HG02759 (cell line): Measurements from ENCODE around the gene SYDE2.
A peak's percentile ranks its signal among the peaks of the same experiment; 100 is the strongest.
"Not testable (repeated sequence)": the region's sequence is repeated elsewhere in the genome, so short reads cannot be mapped to it uniquely, and the experiment has no call there.

Experiments
- ATAC-seq: cut with Tn5 transposase; IDR thresholded peaks from one replicate; pipeline ENCODE4 v1.9.1; 2021; ENCODE audit warnings: mild to moderate bottlenecking, moderate library complexity; ENCODE audit not compliant: unreplicated experiment

Gene SYDE2, protein sequence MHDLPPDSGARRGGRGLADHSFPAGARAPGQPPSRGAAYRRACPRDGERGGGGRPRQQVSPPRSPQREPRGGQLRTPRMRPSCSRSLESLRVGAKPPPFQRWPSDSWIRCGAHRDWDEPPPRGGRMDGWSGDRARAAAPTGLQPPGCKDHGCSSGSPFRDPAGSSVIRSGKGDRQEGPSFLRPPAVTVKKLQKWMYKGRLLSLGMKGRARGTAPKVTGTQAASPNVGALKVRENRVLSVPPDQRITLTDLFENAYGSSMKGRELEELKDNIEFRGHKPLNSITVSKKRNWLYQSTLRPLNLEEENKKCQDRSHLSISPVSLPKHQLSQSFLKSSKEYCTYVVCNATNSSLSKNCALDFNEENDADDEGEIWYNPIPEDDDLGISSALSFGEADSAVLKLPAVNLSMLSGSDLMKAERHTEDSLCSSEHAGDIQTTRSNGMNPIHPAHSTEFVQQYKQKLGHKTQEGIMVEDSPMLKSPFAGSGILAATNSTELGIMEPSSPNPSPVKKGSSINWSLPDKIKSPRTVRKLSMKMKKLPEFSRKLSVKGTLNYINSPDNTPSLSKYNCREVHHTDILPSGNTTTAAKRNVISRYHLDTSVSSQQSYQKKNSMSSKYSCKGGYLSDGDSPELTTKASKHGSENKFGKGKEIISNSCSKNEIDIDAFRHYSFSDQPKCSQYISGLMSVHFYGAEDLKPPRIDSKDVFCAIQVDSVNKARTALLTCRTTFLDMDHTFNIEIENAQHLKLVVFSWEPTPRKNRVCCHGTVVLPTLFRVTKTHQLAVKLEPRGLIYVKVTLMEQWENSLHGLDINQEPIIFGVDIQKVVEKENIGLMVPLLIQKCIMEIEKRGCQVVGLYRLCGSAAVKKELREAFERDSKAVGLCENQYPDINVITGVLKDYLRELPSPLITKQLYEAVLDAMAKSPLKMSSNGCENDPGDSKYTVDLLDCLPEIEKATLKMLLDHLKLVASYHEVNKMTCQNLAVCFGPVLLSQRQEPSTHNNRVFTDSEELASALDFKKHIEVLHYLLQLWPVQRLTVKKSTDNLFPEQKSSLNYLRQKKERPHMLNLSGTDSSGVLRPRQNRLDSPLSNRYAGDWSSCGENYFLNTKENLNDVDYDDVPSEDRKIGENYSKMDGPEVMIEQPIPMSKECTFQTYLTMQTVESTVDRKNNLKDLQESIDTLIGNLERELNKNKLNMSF

DNA sequence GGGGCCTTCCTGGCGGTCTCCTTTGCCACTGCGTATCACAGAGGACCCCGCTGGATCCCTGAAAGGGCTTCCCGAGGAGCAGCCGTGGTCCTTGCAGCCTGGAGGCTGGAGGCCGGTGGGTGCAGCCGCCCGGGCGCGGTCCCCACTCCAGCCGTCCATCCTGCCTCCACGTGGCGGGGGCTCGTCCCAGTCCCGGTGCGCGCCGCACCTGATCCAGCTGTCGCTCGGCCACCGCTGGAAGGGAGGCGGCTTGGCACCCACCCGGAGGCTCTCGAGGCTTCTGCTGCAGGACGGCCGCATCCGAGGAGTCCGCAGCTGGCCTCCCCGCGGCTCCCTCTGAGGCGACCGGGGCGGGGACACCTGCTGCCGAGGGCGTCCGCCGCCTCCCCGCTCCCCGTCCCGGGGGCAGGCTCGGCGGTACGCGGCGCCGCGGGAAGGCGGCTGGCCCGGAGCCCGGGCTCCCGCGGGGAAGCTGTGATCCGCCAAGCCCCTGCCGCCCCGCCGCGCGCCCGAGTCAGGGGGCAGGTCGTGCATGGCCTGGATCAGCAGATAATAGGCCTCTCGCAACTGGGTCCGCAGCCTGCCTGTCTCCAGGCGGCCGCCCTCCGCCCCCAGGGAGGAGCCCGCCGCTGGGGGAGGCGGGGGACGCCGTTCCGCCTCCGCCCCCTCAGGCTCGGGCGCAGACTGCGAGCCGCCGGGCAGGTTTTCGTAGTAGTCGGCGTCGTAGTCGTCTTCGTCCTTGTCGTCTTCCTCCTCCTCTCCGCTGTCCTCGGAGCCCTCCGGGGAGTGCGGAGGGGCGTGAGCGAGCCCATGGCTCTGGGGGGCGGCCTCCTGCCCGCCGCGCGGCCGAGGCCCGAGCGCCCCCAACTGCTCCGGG is at the start of gene SYDE2:
Gene SYDE2, minus strand, starts transcription at position 554 of the 877 bp plus-strand sequence. Its CDS starts 20 bp downstream, at position 534.
- peak; percentile 86 for ATAC-seq

DNA sequence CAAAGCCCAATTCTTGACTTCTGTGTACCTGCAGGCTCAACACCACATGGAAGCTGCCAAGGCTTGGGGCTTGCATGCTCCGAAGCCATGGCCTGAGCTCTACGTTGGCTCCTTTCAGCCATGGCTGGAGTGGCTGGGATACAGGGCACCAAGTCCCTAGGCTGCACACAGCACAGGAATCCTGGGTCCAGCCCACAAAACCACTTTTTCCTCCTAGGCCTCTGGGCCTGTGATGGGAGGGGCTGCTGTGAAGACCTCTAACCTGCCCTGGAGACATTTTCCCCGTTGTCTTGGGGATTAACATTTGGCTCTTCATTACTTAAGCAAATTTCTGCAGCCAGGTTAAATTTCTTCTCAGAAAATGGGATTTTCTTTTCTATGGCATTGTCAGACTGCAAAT is 48.2 kb upstream of the SYDE2 start:
- not testable (repeated sequence) for ATAC-seq

DNA sequence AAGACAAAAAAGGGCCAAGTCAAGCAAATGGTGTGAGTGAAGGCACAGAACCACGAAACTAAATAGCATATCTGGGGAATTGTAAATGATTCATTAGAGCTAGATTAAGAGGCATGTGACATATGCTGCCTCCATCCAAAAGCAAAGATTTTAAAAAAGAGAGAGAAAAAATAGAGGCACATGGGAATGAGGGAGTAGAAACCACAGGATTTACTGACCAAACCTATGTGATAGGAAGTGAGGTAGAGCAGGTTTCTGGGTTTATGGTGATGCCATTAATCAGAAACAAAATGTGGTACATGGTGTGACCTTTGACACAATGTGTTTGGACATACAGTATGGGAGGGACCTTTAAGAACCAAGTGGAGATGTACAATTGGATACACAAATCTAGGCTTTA is 45.1 kb upstream of the SYDE2 start:
- ATAC-seq: no peak

DNA sequence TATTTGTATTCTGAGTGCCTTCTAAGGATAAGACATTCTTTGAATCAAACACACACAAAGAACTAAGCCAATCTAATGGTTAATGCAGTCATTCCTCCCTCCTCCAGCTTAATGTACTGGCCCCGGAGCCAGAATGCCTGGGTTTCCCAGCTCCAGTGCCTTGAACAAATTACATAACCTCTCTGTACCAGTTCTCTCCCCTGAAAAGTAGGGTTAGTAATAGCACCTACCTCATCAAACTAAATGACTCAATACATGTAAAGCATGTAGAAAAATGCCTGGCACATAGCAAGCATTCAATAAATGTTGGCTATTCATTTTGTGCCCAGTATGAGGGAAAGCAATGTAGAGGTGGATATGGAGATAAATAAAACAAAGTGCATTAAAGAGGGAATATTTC is 44.6 kb upstream of the SYDE2 start:
- ATAC-seq: no peak

DNA sequence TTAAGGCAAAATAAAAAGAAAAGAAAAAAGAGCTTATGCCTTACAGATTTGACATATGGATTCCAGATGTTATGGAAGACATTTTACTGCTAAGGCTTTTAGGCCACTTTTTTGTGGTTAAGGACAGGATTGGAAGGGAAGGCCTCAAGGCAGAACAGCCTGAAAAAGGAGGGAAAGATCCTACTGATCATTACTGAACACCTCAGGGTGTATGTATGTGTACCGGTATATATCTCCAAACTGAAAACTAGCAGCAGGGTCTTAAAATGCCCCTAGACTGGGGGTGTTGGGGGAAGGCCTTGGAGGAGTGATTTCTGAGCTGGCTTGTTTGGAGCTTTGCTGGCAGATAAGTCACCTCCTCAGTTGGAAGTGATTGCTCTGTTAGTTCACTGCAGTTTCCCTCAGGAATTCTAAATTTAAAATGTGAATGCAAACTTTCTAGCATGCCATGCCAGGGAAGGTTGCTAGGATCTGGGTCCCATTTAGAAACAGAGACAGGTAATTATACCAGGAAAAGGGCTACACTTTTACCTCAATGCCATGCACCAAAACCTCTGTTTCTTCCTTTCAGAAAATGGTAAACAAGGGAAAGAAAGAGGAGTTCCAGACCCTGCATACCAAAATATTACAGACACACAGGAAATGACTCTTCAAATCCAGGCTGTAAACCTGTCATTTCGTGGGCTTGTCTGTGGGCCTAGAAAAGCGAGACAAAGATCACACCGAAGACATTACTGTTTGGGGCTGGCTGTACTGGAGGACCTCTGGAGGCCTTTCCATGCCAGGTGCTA is 43.6 kb upstream of the SYDE2 start:
- no peak for ATAC-seq

DNA sequence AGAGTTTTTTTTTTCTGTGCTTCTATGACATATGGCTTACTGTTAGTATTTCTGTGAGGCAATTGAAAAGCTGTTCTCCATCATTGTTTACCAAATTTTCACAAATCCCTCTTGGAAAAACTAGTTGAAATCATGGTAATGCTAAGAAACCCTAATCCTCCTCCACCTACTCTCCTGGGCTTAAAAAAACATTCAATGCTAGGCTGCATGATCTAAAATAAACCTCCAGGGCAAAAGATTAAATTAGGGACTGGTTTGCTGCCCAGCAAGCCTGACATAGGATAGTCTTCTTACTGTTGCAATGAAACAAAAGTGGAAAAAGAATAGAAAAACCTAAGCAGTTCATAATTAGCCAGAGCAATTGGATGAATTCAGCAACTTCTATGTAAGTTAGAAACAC is 42.6 kb upstream of the SYDE2 start:
- ATAC-seq: no peak

DNA sequence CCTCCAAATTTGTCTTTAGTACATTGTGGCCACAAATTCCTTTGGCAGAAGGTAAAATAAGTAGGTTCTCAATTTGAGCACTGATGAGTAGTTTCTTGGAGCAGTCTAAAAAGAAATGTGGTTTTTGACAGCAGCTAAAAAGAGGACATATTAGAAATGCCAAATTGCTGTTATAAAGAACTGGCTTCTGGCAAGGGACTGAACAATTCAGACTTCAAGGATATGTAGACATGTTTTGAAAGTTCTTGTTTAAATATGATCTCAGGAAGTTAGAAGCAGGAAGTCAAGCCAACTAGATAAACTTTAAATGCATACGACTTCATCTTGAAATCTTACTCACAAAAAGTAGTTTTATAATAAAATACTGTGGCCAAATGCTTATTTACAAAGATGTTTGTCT is 39.8 kb upstream of the SYDE2 start:
- ATAC-seq: no peak

DNA sequence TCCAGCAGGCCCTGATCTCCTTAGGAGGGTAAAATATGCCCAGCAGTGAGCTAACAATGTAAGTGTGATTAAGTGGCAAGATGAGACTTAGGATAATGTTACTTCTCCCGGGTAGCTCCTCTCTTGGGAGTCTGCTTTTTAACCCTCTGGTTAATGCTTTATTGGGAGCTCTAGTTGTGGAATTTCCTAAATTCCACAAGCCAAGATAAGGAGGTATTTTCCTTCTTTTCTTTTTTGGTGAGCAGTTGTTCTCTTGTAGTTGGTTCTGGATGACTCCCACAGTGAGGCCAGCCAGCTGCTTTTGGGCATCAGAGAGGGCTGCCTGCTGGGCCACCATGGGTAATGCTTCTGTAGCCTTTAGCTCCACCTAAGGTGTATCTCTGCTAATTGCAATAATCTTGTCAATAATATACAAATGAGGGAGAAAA is 39.4 kb upstream of the SYDE2 start:
- ATAC-seq: peak; percentile 67

DNA sequence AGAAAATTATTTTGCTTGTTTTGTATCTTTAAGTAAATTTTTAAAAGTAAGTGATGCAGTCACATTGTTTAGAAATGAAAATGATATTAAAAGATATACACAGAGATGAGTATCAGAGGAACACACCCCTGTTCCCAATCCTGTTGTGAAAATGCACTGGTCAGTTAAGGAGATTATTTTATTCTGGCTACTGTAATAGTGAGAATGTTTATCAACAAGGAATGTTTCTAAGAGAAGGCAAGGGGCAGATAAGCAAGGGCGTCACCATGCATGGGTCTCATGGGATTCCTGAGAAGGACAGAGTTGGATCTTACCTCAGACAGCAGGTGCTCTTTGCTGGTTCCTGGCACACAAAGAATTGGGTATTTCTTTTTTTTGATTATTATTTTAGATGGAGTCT is 36.8 kb upstream of the SYDE2 start:
- ATAC-seq: no peak

DNA sequence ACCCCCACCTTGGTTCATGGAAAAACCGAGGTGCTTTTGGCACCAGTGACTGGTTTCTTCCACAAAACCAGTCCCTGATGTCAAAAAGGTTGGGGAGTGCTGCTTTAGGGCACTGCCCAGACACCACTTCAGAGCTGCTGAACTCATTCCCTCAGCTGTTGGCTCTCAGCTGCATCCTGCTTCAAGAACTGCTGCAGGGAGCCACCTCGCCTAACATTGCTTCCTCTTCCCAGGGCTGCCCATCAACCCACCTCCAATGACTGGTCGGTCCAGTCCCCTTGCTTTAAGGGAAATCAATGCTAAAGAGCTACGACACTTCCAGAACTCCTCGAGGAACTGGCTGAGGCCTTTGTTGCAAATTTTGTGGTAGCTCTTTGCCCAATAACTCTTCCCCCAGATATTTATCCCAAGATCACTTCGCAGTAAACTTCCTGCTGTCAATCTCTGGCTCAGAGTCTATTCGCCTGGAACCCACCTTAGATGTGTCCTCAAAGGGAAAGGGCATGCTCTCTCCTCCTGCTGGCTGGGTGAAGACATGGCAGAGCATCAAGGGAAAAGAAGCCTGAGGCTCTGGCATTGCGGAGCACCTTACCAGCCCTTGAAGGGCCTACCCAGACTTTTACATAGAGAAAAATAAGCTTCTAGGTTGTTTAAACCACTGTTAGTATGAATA is 29.6 kb upstream of the SYDE2 start:
- peak; percentile 44 for ATAC-seq

DNA sequence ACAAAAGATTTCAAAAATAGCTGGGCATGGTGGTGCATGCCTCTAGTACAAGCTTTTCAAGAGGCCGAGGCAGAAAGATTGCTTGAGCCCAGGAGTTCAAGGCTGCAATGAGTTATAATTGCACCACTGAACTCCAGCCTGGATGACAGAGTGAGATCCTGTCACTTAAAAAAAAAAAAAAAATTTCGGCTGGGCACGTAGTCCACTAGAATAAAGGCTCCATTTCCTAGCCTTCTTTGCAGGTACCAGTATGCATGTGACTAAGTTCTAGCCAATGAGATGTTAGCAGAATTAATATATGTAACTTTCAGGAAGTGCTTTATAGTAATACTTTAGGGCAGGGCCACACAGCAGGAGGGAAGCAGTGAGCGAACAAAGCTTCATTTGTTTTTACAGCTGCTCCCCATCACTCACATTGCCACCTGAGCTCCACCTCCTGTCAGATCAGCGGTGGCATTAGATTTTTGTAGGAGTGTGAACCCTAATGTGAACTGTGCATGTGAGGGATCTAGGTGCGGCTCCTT is 28.8 kb upstream of the SYDE2 start:
- ATAC-seq: no peak

DNA sequence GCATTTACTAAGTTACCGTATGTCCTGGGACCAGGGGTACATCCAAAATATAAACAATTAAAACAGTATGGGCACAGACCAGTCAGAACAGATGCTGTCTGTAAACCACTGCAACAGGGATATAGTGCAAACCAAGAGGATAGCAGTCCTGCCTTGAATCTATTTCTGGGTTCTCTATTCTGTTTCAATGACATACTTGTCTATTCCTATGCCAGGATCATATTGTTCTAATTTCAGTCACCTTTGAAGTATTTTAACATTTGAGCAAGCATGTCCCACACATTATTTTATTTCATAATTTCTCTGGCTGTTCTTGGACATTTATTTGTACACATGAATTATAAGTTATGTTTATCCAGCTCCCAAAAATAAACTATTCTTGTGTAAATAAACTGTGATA is 28.2 kb upstream of the SYDE2 start:
- no peak for ATAC-seq

DNA sequence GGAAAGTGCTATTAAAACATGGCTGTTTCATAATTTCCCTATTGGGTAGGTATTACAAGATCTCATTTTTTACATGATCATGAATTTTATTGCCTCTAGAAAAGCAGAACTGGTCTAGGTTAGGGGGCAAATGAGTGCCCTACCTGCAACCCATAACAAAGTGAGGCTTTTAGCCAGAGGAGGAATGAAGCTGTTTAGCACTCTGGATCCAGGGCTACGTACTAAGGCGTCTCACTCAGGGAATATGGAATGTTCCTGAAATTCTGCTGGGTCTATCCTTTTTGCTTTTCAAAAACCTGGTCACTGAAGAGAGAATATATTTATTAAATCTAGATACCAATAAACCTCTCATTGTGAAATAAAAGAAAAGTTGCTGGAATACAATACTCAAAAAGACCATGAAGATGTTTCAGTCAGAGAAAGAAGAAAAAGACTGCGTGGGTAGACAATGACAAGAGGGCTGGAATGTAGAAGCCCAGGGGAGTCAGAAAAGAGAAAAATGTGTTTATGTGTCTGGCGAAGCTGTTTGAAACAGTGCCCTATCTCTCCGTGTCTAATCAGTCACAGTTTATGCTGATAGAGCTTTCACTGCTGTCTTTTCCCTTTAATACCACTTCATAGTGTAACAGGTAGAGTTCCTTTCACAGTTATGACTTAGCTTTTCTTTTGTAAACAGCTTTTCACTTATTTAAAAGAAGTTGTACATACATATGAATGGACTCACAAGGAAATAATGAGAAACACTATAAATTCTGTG is 25.0 kb upstream of the SYDE2 start:
- ATAC-seq: no peak

DNA sequence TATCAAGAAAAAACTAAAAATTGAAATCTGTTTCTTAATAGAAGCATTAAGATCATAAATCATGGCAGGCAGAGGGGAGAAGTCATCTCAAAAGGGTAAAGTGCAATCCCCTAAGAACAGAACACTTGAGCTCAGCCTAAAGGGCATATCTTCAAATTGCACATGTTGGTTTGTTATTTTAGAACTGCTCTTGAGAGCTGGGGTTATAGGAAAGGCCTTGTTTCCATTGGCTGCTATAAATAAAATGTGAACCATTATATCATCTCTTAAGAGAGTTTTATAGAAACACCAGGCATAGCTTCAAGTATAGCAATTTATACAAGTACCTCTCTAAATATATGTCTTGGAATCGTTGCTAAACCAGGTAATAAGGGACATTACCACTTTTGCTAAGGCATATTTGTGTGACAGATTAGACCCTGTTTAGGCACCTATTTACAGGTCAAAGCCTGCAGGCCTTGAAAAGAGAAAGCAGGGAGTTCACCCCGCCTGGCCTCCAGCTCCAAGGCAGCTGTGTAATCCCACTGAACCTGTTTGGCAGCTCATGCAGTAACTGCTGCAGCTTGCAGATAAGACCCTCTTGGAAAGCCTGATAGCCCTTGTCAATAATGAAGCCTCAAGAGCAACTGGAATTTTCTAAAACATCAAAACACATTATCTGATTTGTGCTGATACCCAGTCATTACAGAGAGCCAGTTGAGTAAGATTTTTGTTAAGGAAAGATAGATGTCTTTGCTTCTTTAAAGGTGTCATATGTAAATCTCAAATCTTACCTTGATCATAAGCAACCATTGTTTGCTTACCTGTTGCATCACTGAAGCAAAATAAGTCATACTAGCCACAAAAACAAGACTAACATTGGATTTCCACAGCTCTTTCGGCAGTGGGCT is 24.2 kb upstream of the SYDE2 start:
- no peak for ATAC-seq

DNA sequence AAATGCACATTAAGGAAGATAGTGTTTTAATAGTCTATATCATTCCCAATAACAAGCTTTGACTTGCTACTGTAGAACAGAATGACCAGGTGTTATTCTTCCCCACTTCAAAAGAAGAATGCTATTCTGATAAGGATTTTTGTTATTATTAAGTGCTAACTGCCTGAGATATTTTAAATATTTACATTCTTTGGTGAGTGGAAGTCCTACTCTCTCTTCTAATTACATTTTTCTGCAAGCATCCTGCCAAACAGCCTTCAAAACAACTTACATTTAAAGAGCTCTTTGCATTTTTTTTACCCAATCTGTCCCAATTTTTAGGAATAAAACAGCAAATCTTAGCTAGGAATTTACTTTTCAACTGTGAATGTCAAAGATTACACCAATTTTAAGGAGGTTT is 23.5 kb upstream of the SYDE2 start:
- ATAC-seq: no peak

DNA sequence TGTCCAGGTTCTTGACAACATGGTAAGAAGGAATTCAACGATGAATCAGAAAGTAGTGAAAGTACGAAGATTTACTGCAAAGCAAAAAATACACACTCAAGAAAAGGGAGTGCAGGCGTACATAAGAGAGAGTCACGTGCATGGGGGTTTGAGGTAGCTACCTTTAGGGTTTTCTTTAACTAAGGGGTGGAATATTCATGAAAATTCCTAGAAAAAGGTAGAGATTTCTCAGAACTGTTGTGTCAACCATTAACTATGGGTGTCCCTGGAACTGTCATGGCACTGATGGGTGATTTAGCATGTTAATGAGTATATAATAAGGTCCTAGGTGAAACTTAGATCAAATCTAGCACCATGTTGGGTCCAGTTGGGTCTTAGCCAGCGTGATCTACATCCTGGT is 22.5 kb upstream of the SYDE2 start:
- ATAC-seq: no peak

DNA sequence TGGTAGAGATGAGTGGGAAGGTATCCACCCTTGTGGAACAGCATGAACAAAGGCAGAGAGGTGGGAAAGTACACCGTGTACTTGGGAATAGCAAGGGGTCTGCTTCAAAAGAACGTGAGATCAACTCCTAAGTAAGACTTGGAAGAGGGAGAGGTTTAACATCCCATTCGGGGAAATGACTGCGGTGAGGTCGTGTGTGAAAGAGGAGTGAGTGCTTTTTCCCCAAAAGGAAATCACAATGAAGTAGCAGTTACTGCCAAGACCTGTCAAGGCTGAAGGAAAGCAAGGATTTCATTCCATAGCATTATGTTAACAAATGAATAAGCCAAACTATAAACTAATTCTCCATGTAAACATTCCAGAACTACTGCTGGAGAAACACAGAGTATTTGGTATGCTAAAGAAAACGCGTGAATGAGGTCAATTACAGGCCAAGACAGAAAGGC is 20.0 kb upstream of the SYDE2 start:
- ATAC-seq: no peak
